ENCODE measurements around the gene ESR1. TPM values are rescaled to one million over a fixed set of nuclear protein-coding genes. Genes with fewer than 3 reads are reported as not detected.
"Not testable (repeated sequence)": the region's sequence is repeated elsewhere in the genome, so short reads cannot be mapped to it uniquely, and the experiment has no call there.

ESR1 gene
- total RNA-seq, 4 donors from 2014 or later, result 0.13 to 7.4 TPM; not detected in 2

GRCh38 chr6:151974061-151974617 lies 166.7 kb downstream of the ESR1 start:
- Histone ChIP-seq H3K27ac (no peak overlapping the region), H3K36me3 (no peaks in the 10 kb centered on the region), H3K9me3 (no peaks in the 10 kb centered on the region), H3K4me1 (no peaks in the 10 kb centered on the region), H3K27me3 (no peaks in the 10 kb centered on the region), H3K4me3 (no peak overlapping the region)
- TF ChIP-seq CTCF (IDR thresholded peaks at IDR 0.05), result no peak
- no peak for TF ChIP-seq POLR2A (IDR thresholded peaks at IDR 0.05)
- no peak for DNase-seq

- Histone ChIP-seq H3K4me1 (no peaks in the 10 kb centered on the region), H3K27ac (no peak overlapping the region), H3K27me3 (no peaks in the 10 kb centered on the region), H3K36me3 (no peaks in the 10 kb centered on the region), H3K4me3 (no peak overlapping the region), H3K9me3 (no peaks in the 10 kb centered on the region)
- no peak for DNase-seq
- TF ChIP-seq POLR2A (IDR thresholded peaks at IDR 0.05), result no peak
- TF ChIP-seq CTCF (IDR thresholded peaks at IDR 0.05), result no peak
Measured at GRCh38 chr6:151975795-151976194, 168.3 kb downstream of the ESR1 start.

GRCh38 chr6:151988199-151988598 lies 180.7 kb downstream of the ESR1 start:
- H3K4me1 ChIP-seq, H3K9me3 ChIP-seq, DNase-seq, H3K36me3 ChIP-seq, H3K4me3 ChIP-seq, H3K27me3 ChIP-seq, H3K27ac ChIP-seq: not testable (repeated sequence)

- no peaks in the 10 kb centered on the region for H3K9me3 ChIP-seq
- no peak overlapping the region for H3K27ac ChIP-seq
- no peaks in the 10 kb centered on the region for H3K4me1 ChIP-seq
- no peak overlapping the region for H3K4me3 ChIP-seq
- TF ChIP-seq CTCF (IDR thresholded peaks at IDR 0.05) (no peak), POLR2A (IDR thresholded peaks at IDR 0.05) (no peak)
- no peaks in the 10 kb centered on the region for H3K36me3 ChIP-seq
- DNase-seq, result no peak
- H3K27me3 ChIP-seq, result no peaks in the 10 kb centered on the region
Measured at GRCh38 chr6:151992091-151992490, 184.6 kb downstream of the ESR1 start.

- Histone ChIP-seq H3K4me3 (no peak overlapping the region), H3K36me3 (no peaks in the 10 kb centered on the region), H3K9me3 (no peaks in the 10 kb centered on the region), H3K27ac (no peak overlapping the region), H3K4me1 (no peaks in the 10 kb centered on the region), H3K27me3 (no peaks in the 10 kb centered on the region)
- no peak for TF ChIP-seq CTCF (IDR thresholded peaks at IDR 0.05)
- no peak for TF ChIP-seq POLR2A (IDR thresholded peaks at IDR 0.05)
- no peak for DNase-seq
Measured at GRCh38 chr6:151993364-151993763, 185.9 kb downstream of the ESR1 start.

- no peak for TF ChIP-seq POLR2A (IDR thresholded peaks at IDR 0.05)
- no peak for TF ChIP-seq CTCF (IDR thresholded peaks at IDR 0.05)
- H3K27me3 ChIP-seq, result no peaks in the 10 kb centered on the region
- H3K27ac ChIP-seq, result no peak overlapping the region
- H3K4me1 ChIP-seq, result no peaks in the 10 kb centered on the region
- no peak for DNase-seq
- no peaks in the 10 kb centered on the region for H3K9me3 ChIP-seq
- H3K4me3 ChIP-seq, result no peak overlapping the region
- H3K36me3 ChIP-seq, result no peaks in the 10 kb centered on the region
Measured at GRCh38 chr6:151998784-151999183, 191.3 kb downstream of the ESR1 start.
